ENCODE results near the gene KMT2C. TPM values are rescaled to one million over a fixed set of nuclear protein-coding genes. Genes with fewer than 3 reads are reported as not detected.

Gene KMT2C
- total and polyA plus RNA-seq, 2 of the 8 experiments (the other 6 are each of a cell fraction or from before 2014, with no cell fraction given), result 9.1 to 40.8 TPM

DNA sequence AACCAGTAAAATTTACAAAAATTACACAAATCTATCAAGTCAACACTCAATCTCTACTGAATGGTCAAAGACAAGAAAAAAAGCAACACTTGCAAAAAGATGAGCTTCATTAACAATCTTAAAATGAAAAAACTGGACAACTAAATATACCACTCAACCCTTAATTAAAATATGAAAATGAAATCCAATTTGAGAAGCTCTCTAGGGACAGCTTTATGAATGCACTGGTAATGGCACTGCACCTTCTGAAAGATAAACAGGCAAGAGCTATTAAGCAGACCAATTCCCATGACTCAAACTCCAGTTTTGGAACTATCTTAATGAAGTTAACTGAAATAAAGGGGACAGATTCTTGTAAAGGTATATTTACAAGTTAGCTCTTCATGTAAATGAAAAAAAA, 274.6 kb downstream of the KMT2C start (continued):
- TF ChIP-seq, protein P1, sequence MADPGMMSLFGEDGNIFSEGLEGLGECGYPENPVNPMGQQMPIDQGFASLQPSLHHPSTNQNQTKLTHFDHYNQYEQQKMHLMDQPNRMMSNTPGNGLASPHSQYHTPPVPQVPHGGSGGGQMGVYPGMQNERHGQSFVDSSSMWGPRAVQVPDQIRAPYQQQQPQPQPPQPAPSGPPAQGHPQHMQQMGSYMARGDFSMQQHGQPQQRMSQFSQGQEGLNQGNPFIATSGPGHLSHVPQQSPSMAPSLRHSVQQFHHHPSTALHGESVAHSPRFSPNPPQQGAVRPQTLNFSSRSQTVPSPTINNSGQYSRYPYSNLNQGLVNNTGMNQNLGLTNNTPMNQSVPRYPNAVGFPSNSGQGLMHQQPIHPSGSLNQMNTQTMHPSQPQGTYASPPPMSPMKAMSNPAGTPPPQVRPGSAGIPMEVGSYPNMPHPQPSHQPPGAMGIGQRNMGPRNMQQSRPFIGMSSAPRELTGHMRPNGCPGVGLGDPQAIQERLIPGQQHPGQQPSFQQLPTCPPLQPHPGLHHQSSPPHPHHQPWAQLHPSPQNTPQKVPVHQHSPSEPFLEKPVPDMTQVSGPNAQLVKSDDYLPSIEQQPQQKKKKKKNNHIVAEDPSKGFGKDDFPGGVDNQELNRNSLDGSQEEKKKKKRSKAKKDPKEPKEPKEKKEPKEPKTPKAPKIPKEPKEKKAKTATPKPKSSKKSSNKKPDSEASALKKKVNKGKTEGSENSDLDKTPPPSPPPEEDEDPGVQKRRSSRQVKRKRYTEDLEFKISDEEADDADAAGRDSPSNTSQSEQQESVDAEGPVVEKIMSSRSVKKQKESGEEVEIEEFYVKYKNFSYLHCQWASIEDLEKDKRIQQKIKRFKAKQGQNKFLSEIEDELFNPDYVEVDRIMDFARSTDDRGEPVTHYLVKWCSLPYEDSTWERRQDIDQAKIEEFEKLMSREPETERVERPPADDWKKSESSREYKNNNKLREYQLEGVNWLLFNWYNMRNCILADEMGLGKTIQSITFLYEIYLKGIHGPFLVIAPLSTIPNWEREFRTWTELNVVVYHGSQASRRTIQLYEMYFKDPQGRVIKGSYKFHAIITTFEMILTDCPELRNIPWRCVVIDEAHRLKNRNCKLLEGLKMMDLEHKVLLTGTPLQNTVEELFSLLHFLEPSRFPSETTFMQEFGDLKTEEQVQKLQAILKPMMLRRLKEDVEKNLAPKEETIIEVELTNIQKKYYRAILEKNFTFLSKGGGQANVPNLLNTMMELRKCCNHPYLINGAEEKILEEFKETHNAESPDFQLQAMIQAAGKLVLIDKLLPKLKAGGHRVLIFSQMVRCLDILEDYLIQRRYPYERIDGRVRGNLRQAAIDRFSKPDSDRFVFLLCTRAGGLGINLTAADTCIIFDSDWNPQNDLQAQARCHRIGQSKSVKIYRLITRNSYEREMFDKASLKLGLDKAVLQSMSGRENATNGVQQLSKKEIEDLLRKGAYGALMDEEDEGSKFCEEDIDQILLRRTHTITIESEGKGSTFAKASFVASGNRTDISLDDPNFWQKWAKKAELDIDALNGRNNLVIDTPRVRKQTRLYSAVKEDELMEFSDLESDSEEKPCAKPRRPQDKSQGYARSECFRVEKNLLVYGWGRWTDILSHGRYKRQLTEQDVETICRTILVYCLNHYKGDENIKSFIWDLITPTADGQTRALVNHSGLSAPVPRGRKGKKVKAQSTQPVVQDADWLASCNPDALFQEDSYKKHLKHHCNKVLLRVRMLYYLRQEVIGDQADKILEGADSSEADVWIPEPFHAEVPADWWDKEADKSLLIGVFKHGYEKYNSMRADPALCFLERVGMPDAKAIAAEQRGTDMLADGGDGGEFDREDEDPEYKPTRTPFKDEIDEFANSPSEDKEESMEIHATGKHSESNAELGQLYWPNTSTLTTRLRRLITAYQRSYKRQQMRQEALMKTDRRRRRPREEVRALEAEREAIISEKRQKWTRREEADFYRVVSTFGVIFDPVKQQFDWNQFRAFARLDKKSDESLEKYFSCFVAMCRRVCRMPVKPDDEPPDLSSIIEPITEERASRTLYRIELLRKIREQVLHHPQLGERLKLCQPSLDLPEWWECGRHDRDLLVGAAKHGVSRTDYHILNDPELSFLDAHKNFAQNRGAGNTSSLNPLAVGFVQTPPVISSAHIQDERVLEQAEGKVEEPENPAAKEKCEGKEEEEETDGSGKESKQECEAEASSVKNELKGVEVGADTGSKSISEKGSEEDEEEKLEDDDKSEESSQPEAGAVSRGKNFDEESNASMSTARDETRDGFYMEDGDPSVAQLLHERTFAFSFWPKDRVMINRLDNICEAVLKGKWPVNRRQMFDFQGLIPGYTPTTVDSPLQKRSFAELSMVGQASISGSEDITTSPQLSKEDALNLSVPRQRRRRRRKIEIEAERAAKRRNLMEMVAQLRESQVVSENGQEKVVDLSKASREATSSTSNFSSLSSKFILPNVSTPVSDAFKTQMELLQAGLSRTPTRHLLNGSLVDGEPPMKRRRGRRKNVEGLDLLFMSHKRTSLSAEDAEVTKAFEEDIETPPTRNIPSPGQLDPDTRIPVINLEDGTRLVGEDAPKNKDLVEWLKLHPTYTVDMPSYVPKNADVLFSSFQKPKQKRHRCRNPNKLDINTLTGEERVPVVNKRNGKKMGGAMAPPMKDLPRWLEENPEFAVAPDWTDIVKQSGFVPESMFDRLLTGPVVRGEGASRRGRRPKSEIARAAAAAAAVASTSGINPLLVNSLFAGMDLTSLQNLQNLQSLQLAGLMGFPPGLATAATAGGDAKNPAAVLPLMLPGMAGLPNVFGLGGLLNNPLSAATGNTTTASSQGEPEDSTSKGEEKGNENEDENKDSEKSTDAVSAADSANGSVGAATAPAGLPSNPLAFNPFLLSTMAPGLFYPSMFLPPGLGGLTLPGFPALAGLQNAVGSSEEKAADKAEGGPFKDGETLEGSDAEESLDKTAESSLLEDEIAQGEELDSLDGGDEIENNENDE (IDR thresholded peaks at IDR 0.05; ENCODE audit: insufficient replicate concordance, low read length), result no peak
- TF ChIP-seq SAP30 (IDR thresholded peaks at IDR 0.05; ENCODE audit: insufficient read depth, insufficient replicate concordance, low read length) (no peak), CTCF (IDR thresholded peaks at IDR 0.05; ENCODE audit: control extremely low read depth in 1 of 3, insufficient read depth in 1 of 3, low read depth in 1 of 3, low read length in 3 of 3) (no peak), CTBP2 (IDR thresholded peaks at IDR 0.05; ENCODE audit: borderline replicate concordance, insufficient read depth, insufficient read length, low read length) (no peak), TAF1 (IDR thresholded peaks at IDR 0.05; ENCODE audit: low read depth, low read length) (no peak), HDAC6 (IDR thresholded peaks at IDR 0.05; ENCODE audit: low read depth, low read length) (no peak), SIX5 (IDR thresholded peaks at IDR 0.05; ENCODE audit: low read depth, low read length) (no peak), SP2 (IDR thresholded peaks at IDR 0.05; ENCODE audit: low read length) (no peak)

Measured in H1 (cell line).